Activated T-cell treated with anti-CD3 and anti-CD28 coated beads, Interleukin-2, amount 50 U/mL, for 1 hour (primary cell): ENCODE results near the gene ST8SIA4.

Source experiments
- DNase-seq: peaks from one replicate; pipeline ENCODE4 v3.0.0-alpha.2; 2020

Gene ST8SIA4

DNA sequence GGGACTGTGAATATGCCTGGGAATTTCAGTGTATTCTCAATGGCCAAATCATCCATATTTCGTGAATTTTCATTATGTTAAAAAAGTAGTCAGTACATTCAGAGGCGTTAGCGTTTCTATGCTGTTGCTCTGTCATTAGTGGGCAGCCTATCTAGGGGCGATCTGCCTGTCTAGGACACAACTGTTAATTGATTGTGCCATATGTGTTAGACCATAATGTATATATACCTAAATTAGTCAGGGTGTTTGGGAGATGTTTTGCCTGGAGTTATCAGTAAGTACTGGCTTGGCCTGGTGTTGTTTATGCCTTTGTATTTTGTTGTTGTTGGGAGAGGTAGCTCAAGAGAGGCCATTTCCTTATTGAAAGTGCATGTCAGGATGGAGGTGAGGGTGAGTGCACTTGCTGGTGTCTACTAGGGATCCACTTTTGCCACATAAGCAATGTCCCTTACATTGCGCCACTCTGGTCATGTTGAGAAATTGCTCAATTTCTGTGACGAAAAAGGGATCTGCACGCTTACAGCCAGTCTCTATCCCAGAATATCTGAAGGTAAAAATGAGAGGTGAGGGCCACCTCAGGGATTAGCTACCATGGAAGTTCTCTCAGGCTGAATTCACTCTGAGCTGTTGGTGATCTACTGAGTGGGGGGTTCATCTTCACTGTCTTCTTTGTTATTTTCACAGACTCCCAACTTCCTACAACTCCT, 123.3 kb downstream of the ST8SIA4 start:
- DNase-seq = no peak

DNA sequence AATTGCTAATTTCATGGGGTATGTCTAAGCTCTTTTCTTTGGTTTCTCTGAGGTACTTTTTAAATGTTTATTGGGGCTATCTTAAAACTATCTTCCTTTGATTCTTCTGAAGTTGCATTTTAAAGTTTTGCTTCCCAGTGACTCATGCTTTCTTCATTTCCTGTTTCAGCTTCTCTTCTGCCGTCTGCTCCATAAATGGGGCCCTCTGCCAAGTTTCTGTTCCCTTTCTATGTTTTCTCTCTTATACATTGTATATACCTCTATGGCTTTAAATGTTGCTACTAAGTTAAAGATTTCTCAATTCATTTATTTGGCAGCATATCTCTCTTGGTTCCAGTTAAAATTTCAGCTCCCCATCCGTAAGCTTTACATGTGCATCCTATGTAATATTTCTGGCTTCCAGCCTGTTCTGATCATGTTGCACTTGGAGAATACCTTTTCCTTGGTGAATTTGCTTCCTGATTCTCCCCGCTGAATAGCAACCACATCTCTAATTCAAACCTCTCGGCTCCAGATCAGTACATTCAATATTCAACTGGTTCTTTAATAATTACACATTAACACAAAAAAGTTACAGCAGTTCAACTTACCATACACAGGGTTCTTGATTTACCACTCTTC, 125.3 kb downstream of the ST8SIA4 start:
- no peak for DNase-seq

DNA sequence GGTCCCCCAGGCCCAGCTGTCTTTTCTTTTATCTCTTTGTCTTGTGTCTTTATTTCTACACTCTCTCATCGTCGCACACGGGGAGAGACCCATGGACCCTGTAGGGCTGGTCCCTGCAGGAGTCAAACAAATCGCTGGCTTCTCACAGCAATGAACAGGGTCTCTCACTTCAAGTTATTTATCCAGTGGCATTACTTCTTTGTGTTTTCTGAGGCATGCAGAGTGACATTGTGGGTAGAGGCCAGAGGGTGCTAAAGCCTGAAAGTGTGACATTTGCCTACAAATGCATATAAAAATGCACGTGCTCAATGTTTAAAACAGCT, 127.6 kb downstream of the ST8SIA4 start:
- DNase-seq = no peak

DNA sequence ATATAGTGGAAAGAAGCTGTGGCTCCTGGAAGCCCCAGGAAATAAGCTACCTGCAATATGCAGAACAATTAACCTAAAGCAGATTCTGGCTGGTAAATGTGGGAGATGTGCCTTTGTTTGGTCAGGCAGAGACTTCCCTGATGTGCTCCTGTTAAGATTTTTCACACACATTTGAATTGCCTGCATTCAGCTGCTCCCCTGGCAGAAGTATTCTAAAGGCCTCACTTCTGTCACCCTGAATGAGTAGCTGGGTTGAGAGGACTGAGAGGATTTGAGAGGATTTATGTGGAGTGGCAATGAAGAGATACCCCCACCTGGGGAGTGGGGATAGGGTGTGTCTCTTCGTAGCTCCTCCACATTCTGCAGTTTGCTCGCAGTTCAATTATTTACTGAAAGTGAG, 130.5 kb downstream of the ST8SIA4 start:
- DNase-seq = no peak

DNA sequence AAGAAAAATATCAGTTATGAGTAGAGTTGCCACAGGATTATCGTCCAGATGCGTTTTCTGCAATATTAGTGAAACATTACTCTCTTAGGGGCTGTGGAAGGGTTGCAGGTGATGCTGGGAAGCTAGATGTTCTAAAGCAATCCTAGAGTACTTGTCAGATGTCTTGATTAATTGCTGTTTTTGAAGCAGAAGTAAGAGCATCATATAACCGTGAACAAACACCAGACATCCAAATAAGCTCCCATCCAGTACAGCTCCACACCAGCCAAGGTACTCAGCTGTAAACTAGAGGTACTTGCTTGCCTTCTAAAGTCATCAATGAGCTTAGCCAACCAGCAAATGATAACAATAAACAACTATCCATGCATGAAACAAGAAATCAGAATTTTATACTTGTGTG, 131.1 kb downstream of the ST8SIA4 start:
- no peak for DNase-seq

DNA sequence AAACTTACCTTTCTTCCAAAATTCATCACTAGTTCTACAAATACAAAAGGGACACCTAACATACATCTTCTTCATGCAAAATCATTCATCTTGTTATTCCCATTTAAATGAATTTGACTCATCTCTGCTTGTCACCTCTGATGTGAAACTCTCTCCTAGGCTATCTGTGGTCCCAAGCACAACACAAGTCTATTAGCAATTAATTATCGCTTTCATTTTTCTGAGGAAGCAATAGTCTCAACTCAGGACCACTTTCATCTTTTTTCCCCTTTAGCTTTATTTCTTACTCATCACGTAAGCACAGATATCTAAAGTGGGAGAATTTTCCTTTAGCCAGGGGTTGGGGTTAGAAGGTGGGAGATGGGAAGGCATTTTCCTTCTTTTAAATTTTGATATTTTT, 131.9 kb downstream of the ST8SIA4 start:
- no peak for DNase-seq

DNA sequence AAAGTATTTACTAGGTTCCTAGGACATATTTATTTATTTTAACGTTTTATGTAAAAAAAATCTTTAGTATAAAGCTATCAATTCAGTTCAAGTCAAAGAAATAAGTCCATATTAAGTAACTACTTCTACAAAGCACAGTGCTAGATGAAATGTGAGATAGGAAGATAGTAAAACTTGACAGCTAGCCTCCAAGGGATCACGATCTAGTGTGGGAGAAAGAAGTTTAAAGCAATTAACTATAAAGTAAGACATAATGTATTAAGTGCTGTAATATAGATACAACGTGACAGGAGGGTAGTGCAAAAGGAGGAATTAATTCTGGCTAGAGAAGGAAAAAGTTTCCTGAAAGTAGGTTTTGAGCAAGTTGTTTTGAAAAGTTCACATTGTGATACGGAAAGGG, 134.9 kb downstream of the ST8SIA4 start:
- no peak for DNase-seq

DNA sequence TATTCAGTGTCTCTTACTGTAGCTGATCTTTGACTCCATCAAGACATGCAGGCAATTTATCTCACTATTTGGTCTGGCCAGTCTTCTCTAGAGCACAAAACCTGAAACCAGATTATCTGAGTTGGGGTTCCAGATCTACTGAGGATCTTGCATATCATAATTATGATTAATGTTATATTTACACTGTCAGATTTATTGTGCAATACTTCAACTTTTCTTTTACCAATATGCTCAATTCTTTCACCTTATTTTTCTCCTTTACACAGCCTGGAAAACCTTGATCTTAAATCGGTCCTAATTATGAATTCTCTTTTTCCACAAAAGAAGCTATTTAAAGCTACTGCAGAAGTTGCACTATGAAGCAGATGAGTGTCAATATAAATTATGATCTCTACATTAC, 140.1 kb downstream of the ST8SIA4 start:
- no peak for DNase-seq

DNA sequence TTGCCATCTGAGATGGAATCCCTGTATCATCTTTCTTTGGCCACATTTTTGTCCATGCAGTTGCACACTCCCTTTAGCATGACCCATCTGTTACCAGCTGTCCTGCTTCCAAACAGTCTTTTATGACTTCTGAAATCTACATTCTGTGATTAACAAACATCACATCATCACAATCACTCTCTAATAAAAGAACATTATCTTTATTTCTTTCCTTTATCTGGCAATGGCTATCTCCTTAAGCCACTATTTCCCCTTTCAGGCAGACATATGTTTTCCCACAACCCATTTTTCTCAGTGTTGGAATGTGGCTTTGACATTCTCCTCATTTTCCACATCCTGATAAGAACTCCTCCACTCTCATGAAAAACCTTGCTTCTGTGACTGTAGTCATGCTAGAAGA, 141.0 kb downstream of the ST8SIA4 start:
- no peak for DNase-seq

DNA sequence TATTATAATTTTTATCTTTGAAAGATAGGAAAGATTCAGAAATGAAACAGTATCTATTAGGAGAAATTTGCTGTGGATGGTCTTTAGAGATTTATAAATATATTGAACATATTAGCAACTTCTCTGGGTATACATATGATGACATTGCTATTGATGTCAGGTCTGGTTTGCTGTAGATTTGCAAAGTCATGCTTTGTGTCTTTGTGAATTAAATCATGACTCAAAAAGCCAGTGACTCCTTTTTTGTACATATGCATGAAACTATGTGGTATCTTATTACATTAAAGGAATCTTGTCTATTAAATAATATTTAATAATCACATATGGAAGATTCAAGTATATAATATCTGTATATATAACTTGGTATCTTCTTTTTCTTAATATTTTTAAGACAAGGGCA, 141.9 kb downstream of the ST8SIA4 start:
- no peak for DNase-seq

DNA sequence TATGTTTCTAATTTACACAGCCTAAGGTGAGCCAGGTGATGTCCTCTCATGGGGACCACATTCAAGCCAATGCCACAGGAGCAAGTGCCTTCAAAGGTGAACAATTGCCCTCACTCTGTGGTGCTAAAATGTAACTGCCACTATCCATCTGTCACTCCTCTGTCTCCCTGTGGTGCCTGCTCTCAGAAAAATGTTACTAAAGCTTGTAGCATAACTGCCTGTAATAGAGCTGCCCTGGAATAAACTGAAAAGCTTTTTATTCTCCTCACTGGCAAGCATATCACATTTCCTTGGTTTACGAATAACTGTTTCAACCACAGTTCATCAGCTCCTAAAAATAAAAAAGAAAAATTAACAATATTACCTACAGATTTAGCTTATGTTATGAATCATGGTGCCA, 142.4 kb downstream of the ST8SIA4 start:
- no peak for DNase-seq

DNA sequence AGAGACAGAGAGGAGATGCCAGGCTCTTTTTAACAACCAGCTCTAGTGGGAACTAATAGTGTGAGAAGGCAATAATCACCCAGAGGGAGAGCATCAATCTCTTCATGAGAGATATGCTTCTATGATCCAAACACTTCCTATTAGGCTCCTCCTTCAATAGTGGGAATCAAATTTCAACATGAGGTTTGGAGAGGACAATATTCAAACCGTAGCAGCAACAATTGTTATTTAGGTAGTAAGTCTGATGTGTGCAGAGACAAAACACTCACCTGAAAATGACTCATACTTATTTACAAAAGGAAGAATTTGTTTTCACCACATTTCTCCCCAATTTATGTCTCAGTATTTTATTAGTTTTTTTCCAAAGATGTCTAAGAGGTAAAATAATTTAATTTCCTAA, 144.3 kb downstream of the ST8SIA4 start:
- DNase-seq = no peak

DNA sequence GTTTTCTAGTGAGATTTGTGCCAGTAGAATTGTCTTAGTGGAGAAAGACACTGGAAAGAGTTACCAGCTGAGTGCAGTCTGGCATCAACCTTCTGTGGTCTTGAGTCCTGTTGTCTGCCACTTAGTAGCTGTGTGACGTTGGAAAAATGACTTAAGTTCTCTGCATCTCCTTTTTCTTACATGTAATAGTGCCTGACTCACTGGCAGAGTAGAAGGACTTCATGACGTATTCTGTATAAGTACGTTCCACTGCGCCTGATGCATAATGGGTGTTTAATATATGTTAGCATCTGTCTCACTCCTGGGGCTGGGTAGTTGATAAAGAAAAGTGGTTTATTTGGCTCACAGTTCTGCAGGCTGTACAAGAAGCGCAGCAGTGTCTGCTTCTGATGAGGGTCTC, 144.8 kb downstream of the ST8SIA4 start:
- no peak for DNase-seq

DNA sequence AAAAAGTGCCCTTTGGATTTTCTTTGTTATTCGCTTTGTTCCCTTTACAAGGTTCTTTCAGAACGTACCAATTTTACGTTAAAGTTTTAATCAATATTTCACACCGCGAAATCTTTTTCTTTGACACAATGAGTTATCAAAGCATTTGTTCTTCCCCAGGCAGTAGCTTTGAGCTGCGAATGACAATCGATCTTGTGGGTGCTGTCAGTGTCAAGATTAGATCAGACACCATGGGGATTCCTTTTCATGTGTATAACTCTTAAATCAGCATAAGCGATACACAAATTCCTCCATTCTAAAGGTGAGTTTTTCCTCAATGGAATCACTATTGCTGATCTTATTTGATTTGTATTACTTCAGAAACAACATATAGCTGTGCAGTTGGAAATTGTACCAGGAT, 145.5 kb downstream of the ST8SIA4 start:
- DNase-seq = no peak
